Lower lobe of right lung (tissue), 2 donors: Measurements from ENCODE around the gene SIM1. TPM values are rescaled to one million over a fixed set of nuclear protein-coding genes. Genes with fewer than 3 reads are reported as not detected.

ENCODE experiments used
- ATAC-seq, 2 donors: fragments of 200-7000 bp; cut with Tn5 transposase; one replicate each; pipeline ENCODE4 v1.9.1; 2020 to 2022; ENCODE audit warnings: mild to moderate bottlenecking in 2 of 2, moderate library complexity in 2 of 2
- DNase-seq: peaks from one replicate; pipeline ENCODE4 v3.0.0-alpha.2; 2020
- H3K27ac ChIP-seq: fragments of 200-600 bp; one replicate; pipeline ENCODE4 v1.8.0; 2022
- H3K27me3 ChIP-seq: fragments of 200-600 bp; one replicate; pipeline ENCODE4 v1.8.0; 2022; ENCODE audit warnings: low read depth
- H3K36me3 ChIP-seq: fragments of 200-600 bp; one replicate; pipeline ENCODE4 v1.8.0; 2022; ENCODE audit warnings: mild to moderate bottlenecking
- H3K4me1 ChIP-seq: fragments of 200-600 bp; one replicate; pipeline ENCODE4 v1.8.0; 2022
- H3K4me3 ChIP-seq: fragments of 200-600 bp; one replicate; pipeline ENCODE4 v1.8.0; 2022; ENCODE audit warnings: mild to moderate bottlenecking
- H3K9me3 ChIP-seq: fragments of 200-600 bp; one replicate; pipeline ENCODE4 v1.8.0; 2022
- intact Hi-C: fragments of 100-400 bp; cut with DNase I; formaldehyde crosslinking; loops from one replicate; pipeline ENCODE4 v1.11.0; 2022
- total RNA-seq: library from RNA; stranded (reverse); fragmentation: NEBNext Ultra II Directional; extraction: Animal tissue kit (Norgen Biotek cat#: 25700); gene quantifications from one replicate; pipeline ENCODE4 v1.2.1, GENCODE V29; 2021
- TF ChIP-seq, protein P1 (sequence below): fragments of 200-600 bp; IDR thresholded peaks from one replicate; pipeline ENCODE4 v1.8.0; 2022; ENCODE audit warnings: antibody characterized with exemption, mild to moderate bottlenecking
- donor health status: DM: no; HTN: yes; CAD: no; lungs with severe emphysema.

SIM1 gene
- total RNA-seq, 1 donor from 2014 or later = not detected

DNA sequence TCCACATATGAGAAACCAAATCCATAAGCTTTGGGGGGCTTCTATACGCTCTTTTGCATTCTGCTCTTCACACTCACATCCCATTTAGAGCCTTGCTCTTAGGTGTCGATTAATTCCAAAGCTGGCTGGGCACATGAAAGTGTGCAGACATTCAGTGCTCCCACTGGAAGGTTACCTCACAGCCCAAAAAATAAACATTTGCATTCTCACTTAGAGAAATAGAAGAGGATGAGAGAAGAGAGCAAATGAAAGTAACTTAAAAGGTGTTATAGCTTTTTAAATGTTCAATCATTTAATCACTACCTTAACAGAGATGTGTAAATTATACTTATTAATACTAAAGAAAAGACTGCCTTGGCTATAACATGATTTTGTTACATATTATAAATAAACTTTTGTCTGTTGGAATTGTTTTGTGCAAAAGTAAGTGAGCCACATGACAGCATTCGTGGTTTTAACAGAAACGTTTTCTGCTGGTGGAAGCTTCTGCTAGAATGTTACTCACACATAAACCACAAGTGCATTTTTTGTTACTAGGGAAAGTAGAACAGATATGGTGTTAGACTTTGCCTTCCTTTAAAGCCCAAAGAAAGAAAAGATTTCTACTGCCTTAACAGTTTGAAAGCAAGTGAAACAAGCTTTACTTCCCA is 116.7 kb downstream of the SIM1 start:
- Histone ChIP-seq H3K9me3 (no peaks in the 10 kb centered on the region), H3K27me3 (no peaks in the 10 kb centered on the region), H3K36me3 (no peaks in the 10 kb centered on the region), H3K27ac (no peak overlapping the region), H3K4me3 (no peak overlapping the region), H3K4me1 (no peaks in the 10 kb centered on the region)
- DNase-seq (no peak), ATAC-seq (no peak)
- intact Hi-C loops = no loop called here
- TF ChIP-seq, protein P1, sequence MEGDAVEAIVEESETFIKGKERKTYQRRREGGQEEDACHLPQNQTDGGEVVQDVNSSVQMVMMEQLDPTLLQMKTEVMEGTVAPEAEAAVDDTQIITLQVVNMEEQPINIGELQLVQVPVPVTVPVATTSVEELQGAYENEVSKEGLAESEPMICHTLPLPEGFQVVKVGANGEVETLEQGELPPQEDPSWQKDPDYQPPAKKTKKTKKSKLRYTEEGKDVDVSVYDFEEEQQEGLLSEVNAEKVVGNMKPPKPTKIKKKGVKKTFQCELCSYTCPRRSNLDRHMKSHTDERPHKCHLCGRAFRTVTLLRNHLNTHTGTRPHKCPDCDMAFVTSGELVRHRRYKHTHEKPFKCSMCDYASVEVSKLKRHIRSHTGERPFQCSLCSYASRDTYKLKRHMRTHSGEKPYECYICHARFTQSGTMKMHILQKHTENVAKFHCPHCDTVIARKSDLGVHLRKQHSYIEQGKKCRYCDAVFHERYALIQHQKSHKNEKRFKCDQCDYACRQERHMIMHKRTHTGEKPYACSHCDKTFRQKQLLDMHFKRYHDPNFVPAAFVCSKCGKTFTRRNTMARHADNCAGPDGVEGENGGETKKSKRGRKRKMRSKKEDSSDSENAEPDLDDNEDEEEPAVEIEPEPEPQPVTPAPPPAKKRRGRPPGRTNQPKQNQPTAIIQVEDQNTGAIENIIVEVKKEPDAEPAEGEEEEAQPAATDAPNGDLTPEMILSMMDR = no peak

DNA sequence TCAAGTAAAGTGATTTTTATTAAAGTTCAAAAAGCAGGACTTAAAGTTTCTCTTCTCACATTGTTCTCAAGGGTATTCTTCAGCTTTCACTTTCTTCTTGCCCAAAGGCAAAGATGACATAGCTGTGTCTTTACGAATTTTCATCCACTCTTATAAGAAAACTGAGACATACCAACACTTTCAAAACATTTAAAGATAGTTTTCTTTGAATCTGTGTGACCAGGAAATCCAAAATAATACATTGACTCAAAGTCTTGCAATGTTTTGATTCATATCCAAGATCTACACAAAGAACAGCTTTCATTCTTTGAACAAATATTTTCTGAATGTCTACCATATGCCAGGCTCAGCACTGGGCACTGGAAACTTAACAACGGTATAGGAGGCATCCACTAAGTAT is 117.9 kb downstream of the SIM1 start:
- no peak overlapping the region for H3K4me3 ChIP-seq
- TF ChIP-seq, protein P1 = no peak
- no peak for ATAC-seq
- no peaks in the 10 kb centered on the region for H3K4me1 ChIP-seq
- no peak for DNase-seq
- no peak overlapping the region for H3K27ac ChIP-seq
- no peaks in the 10 kb centered on the region for H3K27me3 ChIP-seq
- intact Hi-C loops = no loop called here
- H3K36me3 ChIP-seq = no peaks in the 10 kb centered on the region
- no peaks in the 10 kb centered on the region for H3K9me3 ChIP-seq

DNA sequence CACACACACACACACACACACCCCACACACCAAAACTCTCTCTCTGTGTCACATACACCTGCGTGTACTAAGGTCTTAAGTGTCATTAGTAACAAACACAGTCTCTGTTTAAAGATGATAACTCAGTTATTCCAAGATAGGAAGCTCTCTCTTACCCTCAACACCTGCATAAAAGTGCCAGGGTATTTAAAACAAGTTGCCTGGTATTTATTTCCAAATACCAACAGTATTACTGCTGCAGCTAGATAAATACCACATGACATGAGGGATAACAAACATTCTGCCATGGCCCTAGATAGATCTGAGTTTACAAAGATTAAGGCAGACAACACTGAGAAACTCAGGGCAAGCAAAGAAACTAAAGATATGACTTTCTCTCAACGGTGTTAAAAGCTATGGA is 118.5 kb downstream of the SIM1 start:
- Histone ChIP-seq H3K27ac (no peak overlapping the region), H3K9me3 (no peaks in the 10 kb centered on the region), H3K27me3 (no peaks in the 10 kb centered on the region), H3K4me3 (no peak overlapping the region), H3K4me1 (no peaks in the 10 kb centered on the region), H3K36me3 (no peaks in the 10 kb centered on the region)
- TF ChIP-seq, protein P1 = no peak
- no peak for DNase-seq
- intact Hi-C loops = no loop called here
- ATAC-seq = peak in 1 of 2 donors; percentile 45

DNA sequence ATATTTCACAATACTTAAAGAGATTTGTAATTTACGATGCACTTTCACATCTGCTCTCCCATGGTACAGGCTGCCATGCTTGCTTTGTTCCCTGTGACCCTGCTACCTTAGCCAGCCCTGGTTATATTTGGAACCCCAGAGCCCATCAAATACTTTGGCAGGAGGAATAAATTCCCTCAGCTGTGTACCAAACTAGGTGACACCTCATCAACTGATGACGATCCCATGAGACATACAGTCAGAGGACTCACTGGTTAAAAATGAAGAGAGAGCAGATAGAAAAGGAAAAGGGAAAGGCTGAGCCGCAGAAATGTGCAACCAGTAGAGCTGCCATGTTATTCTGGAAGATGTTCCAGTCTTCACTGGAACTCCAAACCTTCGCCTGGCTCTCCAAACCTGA is 120.0 kb downstream of the SIM1 start:
- Histone ChIP-seq H3K36me3 (no peaks in the 10 kb centered on the region), H3K4me1 (no peaks in the 10 kb centered on the region), H3K4me3 (no peak overlapping the region), H3K27ac (no peak overlapping the region), H3K27me3 (no peaks in the 10 kb centered on the region), H3K9me3 (no peaks in the 10 kb centered on the region)
- intact Hi-C loops = no loop called here
- ATAC-seq = no peak
- DNase-seq = no peak
- TF ChIP-seq, protein P1 = no peak

DNA sequence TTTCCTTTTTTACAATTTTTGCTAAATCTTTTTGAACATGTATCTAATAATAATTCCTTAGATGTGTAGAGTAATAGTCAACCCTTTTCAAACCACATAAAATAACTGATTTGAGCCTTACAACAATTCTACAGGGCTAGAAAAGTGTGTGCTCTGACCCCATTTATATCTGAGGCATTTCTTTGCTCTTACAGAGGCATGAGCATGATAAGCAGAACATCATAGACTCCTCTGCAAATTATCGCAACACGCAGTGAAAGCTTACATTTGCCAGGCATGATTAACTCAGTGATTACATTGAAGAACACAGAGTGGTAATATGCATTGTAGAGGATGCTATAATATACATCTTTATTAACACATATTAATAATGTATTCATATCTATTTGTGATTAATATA is 120.4 kb downstream of the SIM1 start:
- no peaks in the 10 kb centered on the region for H3K4me1 ChIP-seq
- DNase-seq (no peak), ATAC-seq (no peak)
- no peaks in the 10 kb centered on the region for H3K9me3 ChIP-seq
- H3K36me3 ChIP-seq = no peaks in the 10 kb centered on the region
- TF ChIP-seq, protein P1 = no peak
- no peaks in the 10 kb centered on the region for H3K27me3 ChIP-seq
- intact Hi-C loops = no loop called here
- H3K4me3 ChIP-seq = no peak overlapping the region
- no peak overlapping the region for H3K27ac ChIP-seq
